Neural progenitor cell (in vitro differentiated cells): ENCODE measurements around the gene ESPNL.

Source experiments
- EZH2 ChIP-seq: fragments of 200-600 bp; sonication (generic); IDR thresholded peaks from 2 replicates; pipeline ENCODE4 v1.6.1; 2017; ENCODE audit warnings: antibody characterized with exemption, mild to moderate bottlenecking, moderate library complexity
- EZH2phosphoT487 ChIP-seq: fragments of 200-600 bp; sonication (generic); IDR thresholded peaks from 2 replicates; pipeline ENCODE4 v1.6.1; 2017; ENCODE audit warnings: antibody characterized with exemption
- TF ChIP-seq, protein P1 (sequence below): fragments of 200-600 bp; sonication (generic); IDR thresholded peaks from 2 replicates; pipeline ENCODE4 v1.5.1; 2017; ENCODE audit warnings: antibody characterized with exemption, mild to moderate bottlenecking

DNA sequence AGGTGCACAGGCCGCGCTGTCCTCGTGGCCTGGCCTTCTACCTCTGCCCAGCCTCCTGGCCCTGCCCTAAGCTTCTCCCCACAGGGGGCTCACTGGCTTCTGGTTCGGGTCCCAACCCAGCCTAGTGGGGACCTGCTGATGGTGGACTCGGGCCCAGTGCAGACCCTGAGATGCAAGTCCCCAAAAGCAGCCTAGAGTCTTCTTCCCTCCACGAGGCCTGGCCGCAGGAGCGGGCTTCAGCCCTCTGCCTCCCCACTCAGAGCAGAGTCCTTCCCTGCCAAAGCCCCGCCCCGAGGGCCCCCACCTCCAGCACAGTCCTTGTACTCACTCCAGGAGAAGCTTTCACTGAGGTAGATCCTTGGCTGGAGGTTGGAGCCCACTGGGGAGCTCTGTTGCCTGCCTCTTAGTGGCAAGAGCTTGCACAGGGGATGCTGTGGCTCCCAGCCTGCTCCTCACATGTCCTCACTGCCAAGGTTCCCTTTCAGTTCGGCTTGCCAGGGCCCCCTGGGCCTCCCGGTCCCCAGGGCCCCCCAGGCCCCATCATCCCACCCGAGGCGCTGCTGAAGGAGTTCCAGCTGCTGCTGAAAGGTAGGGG, 62.2 kb downstream of the ESPNL start:
- TF ChIP-seq, protein P1, sequence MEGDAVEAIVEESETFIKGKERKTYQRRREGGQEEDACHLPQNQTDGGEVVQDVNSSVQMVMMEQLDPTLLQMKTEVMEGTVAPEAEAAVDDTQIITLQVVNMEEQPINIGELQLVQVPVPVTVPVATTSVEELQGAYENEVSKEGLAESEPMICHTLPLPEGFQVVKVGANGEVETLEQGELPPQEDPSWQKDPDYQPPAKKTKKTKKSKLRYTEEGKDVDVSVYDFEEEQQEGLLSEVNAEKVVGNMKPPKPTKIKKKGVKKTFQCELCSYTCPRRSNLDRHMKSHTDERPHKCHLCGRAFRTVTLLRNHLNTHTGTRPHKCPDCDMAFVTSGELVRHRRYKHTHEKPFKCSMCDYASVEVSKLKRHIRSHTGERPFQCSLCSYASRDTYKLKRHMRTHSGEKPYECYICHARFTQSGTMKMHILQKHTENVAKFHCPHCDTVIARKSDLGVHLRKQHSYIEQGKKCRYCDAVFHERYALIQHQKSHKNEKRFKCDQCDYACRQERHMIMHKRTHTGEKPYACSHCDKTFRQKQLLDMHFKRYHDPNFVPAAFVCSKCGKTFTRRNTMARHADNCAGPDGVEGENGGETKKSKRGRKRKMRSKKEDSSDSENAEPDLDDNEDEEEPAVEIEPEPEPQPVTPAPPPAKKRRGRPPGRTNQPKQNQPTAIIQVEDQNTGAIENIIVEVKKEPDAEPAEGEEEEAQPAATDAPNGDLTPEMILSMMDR, result no peak
- TF ChIP-seq EZH2 (no peak), EZH2phosphoT487 (no peak)
